NB4 (cell line): ENCODE results near the gene TTF2.

Experiments used
- MYC ChIP-seq: IDR thresholded peaks from 2 replicates; pipeline ENCODE4 v1.6.1; 2011; ENCODE audit warnings: low read depth, low read length
- POLR2A ChIP-seq: IDR thresholded peaks from 2 replicates; pipeline ENCODE4 v1.6.1; 2011; ENCODE audit warnings: mild to moderate bottlenecking; ENCODE audit not compliant: insufficient read length; ENCODE audit errors: extremely low read depth
- TF ChIP-seq, protein P1 (sequence below): IDR thresholded peaks from one replicate; pipeline ENCODE4 v1.5.1; 2012; ENCODE audit warnings: low read depth, low read length

DNA sequence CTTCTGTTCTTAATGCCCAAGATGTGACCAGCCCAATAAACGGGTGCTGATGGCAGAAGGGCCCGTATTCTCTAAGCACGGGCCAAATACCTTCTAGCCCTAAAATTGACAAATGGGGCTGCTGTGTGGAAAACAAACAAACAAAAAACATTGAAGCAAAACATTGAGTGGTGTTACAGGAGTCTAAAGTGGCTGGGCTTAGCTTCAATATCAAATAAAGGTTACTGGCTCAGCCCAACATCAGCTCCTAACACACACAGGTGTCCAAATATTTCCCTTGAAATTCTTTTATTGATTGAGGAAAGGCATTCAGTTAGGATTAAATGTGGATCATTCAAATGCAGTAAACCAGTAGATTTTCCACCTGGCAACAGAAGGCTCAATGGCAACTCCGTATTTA, 13.3 kb upstream of the TTF2 start:
- TF ChIP-seq, protein P1, sequence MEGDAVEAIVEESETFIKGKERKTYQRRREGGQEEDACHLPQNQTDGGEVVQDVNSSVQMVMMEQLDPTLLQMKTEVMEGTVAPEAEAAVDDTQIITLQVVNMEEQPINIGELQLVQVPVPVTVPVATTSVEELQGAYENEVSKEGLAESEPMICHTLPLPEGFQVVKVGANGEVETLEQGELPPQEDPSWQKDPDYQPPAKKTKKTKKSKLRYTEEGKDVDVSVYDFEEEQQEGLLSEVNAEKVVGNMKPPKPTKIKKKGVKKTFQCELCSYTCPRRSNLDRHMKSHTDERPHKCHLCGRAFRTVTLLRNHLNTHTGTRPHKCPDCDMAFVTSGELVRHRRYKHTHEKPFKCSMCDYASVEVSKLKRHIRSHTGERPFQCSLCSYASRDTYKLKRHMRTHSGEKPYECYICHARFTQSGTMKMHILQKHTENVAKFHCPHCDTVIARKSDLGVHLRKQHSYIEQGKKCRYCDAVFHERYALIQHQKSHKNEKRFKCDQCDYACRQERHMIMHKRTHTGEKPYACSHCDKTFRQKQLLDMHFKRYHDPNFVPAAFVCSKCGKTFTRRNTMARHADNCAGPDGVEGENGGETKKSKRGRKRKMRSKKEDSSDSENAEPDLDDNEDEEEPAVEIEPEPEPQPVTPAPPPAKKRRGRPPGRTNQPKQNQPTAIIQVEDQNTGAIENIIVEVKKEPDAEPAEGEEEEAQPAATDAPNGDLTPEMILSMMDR, result no peak
- no peak for TF ChIP-seq POLR2A
- no peak for TF ChIP-seq MYC
